Stimulated activated memory B cell treated with anti-CD40 and anti-IgM and Interleukin-4, amounts not matched to agents 10 μg/mL and 1 μg/mL and 100 μg/mL, for 72 hours (primary cell): ENCODE data around the gene DHRS4L2.
"Not testable (repeated sequence)": the region's sequence is repeated elsewhere in the genome, so short reads cannot be mapped to it uniquely, and the experiment has no call there.

Experiments
- ATAC-seq: fragments of 150-1000 bp; cut with Tn5 transposase; 2 replicates; pipeline ENCODE4 v1.10.0; 2021
- H3K27ac Mint-ChIP-seq: one replicate; pipeline ENCODE4 v1.8.0; 2022; ENCODE audit warnings: mild to moderate bottlenecking, mixed read lengths
- H3K27me3 Mint-ChIP-seq: one replicate; pipeline ENCODE4 v1.8.0; 2022; ENCODE audit warnings: mixed read lengths
- H3K36me3 Mint-ChIP-seq: one replicate; pipeline ENCODE4 v1.8.0; 2022; ENCODE audit warnings: mixed read lengths
- H3K4me1 Mint-ChIP-seq: one replicate; pipeline ENCODE4 v1.8.0; 2022; ENCODE audit warnings: mixed read lengths
- H3K4me3 Mint-ChIP-seq: one replicate; pipeline ENCODE4 v1.8.0; 2022; ENCODE audit warnings: mild to moderate bottlenecking, moderate library complexity, mixed read lengths
- H3K9me3 Mint-ChIP-seq: one replicate; pipeline ENCODE4 v1.8.0; 2022; ENCODE audit warnings: mixed read lengths

Gene DHRS4L2

GRCh38 chr14:23957913-23958569 is 30.7 kb upstream of the DHRS4L2 start:
- not testable (repeated sequence) for H3K9me3 Mint-ChIP-seq, ATAC-seq, H3K27ac Mint-ChIP-seq, H3K27me3 Mint-ChIP-seq, H3K4me3 Mint-ChIP-seq
- Mint-ChIP-seq H3K36me3 (peaks cover 21% of the 10 kb centered on the region), H3K4me1 (peaks cover 14% of the 10 kb centered on the region)

GRCh38 chr14:23960899-23961298 is 27.8 kb upstream of the DHRS4L2 start:
- H3K27ac Mint-ChIP-seq, H3K27me3 Mint-ChIP-seq, H3K4me3 Mint-ChIP-seq, ATAC-seq, H3K4me1 Mint-ChIP-seq, H3K9me3 Mint-ChIP-seq: not testable (repeated sequence)
- H3K36me3 Mint-ChIP-seq = peaks cover 17% of the 10 kb centered on the region

GRCh38 chr14:23961704-23962103 is 27.0 kb upstream of the DHRS4L2 start:
- H3K4me3 Mint-ChIP-seq, ATAC-seq, H3K9me3 Mint-ChIP-seq, H3K27me3 Mint-ChIP-seq, H3K36me3 Mint-ChIP-seq, H3K27ac Mint-ChIP-seq: not testable (repeated sequence)
- peaks cover 11% of the 10 kb centered on the region for H3K4me1 Mint-ChIP-seq

GRCh38 chr14:23969130-23969480 is 19.6 kb upstream of the DHRS4L2 start:
- peaks cover 18% of the 10 kb centered on the region for H3K4me1 Mint-ChIP-seq
- H3K27ac Mint-ChIP-seq, H3K4me3 Mint-ChIP-seq, H3K9me3 Mint-ChIP-seq, ATAC-seq, H3K36me3 Mint-ChIP-seq, H3K27me3 Mint-ChIP-seq: not testable (repeated sequence)

- H3K9me3 Mint-ChIP-seq, H3K36me3 Mint-ChIP-seq, H3K27ac Mint-ChIP-seq, H3K27me3 Mint-ChIP-seq: not testable (repeated sequence)
- Mint-ChIP-seq H3K4me3 (peak overlapping the region; percentile 38), H3K4me1 (peaks cover 23% of the 10 kb centered on the region)
- peak; percentile 90 for ATAC-seq
Measured at GRCh38 chr14:23969481-23970282, 19.0 kb upstream of the DHRS4L2 start.

DNA sequence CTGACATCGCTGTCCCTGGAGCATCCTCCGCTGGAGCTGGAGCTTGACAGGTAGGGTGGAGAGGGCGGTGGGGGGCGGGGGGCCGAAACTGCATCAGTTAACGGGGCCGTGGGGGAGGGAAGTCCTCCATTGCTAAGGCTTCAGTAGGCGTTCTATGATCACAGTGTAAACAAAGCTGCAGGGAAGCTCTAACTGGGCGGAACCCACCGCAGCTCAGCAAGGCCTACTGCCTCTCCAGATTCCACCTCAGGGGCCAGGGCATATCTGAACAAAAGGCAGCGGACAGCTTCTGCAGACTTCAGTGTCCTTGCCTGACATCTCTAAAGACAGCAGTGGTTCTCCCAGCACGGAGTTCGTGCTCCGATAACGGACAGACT is 18.5 kb upstream of the DHRS4L2 start:
- H3K27me3 Mint-ChIP-seq, H3K36me3 Mint-ChIP-seq, H3K27ac Mint-ChIP-seq, H3K9me3 Mint-ChIP-seq, H3K4me3 Mint-ChIP-seq: not testable (repeated sequence)
- H3K4me1 Mint-ChIP-seq = peaks cover 29% of the 10 kb centered on the region
- peak; percentile 34 for ATAC-seq

- H3K36me3 Mint-ChIP-seq, H3K9me3 Mint-ChIP-seq, H3K27me3 Mint-ChIP-seq, ATAC-seq, H3K4me3 Mint-ChIP-seq, H3K27ac Mint-ChIP-seq: not testable (repeated sequence)
- H3K4me1 Mint-ChIP-seq = peaks cover 14% of the 10 kb centered on the region
Measured at GRCh38 chr14:23973178-23973577, 15.6 kb upstream of the DHRS4L2 start.

DNA sequence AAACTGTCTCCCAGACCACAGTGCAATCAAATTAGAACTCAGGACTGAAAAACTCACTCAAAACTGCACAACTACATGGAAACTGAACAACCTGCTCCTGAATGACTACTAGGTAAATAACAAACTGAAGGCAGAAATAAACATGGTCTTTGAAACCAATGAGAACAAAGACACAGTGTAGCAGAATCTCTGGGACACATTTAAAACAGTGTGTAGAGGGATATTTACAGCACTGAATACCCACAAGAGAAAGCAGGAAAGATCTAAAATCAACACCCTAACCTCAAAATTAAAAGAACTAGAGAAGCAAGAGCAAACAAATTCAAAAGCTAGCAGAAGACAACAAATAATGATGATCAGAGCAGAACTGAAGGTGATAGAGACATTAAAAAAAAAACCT is 14.7 kb upstream of the DHRS4L2 start:
- not testable (repeated sequence) for ATAC-seq, H3K4me3 Mint-ChIP-seq, H3K9me3 Mint-ChIP-seq, H3K27me3 Mint-ChIP-seq, H3K36me3 Mint-ChIP-seq, H3K27ac Mint-ChIP-seq
- H3K4me1 Mint-ChIP-seq = peaks cover 14% of the 10 kb centered on the region

DNA sequence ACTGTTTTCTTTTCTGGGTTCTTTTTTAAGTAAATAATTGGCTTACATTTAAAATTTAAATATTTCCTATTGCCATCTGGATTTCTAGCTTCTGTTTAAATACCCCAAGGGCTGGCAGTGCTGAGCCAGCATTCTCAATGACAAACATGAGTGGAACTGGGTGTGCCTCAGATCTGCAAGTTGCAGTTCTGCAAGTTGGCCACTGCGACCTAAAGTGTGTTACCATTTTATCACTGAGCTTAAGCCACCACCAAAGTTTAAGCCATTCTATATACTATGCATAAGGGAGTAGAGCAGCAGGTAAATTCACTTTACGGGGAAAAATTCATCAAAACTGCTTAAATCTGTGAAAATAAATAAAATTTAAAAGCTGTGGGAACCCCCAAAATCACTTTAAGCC is 11.5 kb upstream of the DHRS4L2 start:
- peak; percentile 61 for ATAC-seq
- not testable (repeated sequence) for H3K27me3 Mint-ChIP-seq, H3K9me3 Mint-ChIP-seq, H3K36me3 Mint-ChIP-seq, H3K27ac Mint-ChIP-seq, H3K4me3 Mint-ChIP-seq
- H3K4me1 Mint-ChIP-seq = peaks cover 20% of the 10 kb centered on the region

DNA sequence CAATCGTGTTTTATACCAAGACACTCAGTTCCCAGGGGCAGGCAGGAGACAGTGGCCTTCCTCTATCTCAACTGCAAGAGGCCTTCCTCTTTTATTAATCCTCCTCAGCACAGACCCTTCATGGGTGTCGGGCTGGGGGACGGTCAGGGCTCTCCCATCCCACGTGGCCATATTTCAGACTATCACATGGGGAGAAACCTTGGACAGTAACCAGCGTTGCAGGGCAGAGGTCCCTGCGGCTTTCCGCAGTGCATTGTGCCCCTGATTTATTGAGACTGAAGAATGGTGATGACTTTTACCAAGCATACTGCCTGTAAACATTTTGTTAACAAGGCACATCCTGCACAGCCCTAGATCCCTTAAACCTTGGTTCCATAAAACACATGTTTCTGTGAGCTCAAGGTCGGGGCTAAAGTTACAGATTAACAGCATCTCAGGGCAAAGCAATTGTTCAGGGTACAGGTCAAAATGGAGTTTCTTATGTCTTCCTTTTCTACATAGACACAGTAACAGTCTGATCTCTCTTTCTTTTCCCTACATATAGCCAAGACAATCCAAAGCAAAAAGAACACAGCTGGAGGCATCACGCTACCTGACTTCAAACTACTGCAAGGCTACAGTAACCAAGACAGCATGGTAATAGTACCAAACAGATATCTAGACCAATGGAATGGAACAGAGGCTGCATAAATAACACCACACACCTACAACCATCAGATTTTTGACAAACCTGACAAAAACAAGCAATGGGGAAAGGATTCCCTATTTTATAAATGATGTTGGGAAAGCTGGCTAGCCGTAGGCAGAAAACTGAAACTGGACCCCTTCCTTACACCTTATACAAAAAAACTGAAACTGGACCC is 6.5 kb upstream of the DHRS4L2 start:
- H3K27ac Mint-ChIP-seq, H3K27me3 Mint-ChIP-seq, H3K9me3 Mint-ChIP-seq, ATAC-seq, H3K4me3 Mint-ChIP-seq, H3K4me1 Mint-ChIP-seq: not testable (repeated sequence)
- H3K36me3 Mint-ChIP-seq = peaks cover 13% of the 10 kb centered on the region

DNA sequence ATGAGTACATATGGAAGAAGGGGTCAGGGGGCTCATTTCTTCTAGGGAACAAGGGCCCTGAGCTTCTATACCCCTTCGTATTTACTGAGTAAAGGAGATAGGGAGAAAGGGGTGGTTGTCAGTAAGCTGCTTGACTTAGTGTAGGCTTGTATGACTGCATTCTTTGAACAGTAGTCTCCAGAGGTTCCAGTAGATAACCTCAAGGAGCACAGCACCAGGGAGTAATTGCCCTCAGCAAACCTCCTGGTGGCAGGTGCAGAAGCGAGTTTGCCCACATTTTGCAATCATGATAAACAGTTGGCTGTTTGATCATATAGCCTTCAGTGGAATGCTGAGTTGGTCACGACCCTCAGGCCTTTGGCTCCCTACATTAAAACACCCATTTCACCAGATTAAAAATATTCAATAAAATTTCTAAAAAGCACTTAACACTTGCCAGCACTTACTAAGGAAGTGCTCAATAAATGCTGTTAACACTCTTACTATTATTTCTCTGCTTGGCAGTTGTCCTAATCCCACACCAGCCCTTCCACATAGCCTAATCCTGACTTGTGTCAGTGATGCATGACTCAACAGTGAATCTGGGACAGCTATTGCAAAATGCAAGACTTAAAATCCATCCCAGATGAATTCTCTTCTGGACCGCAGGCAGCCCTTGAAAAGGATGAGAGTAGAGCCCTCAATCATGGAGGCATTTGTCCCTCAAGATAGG is 3.7 kb upstream of the DHRS4L2 start:
- H3K4me1 Mint-ChIP-seq = peaks cover 27% of the 10 kb centered on the region
- H3K27ac Mint-ChIP-seq = no peak overlapping the region

GRCh38 chr14:23988223-23988606 is 514 bp upstream of the DHRS4L2 start:
- peak overlapping the region; percentile 82 for H3K4me3 Mint-ChIP-seq
- not testable (repeated sequence) for H3K27me3 Mint-ChIP-seq, ATAC-seq, H3K9me3 Mint-ChIP-seq, H3K36me3 Mint-ChIP-seq
- H3K4me1 Mint-ChIP-seq = peaks cover 20% of the 10 kb centered on the region
- H3K27ac Mint-ChIP-seq = peak overlapping the region; percentile 80

More for the DNA sequence above, 3.7 kb upstream of the DHRS4L2 start:
- no peaks in the 10 kb centered on the region for H3K27me3 Mint-ChIP-seq
- H3K36me3 Mint-ChIP-seq = peaks cover 13% of the 10 kb centered on the region
- no peaks in the 10 kb centered on the region for H3K9me3 Mint-ChIP-seq
- no peak for ATAC-seq
- H3K4me3 Mint-ChIP-seq = no peak overlapping the region

GRCh38 chr14:23989734-23990445 is 1.2 kb downstream of the DHRS4L2 start:
- Mint-ChIP-seq H3K27ac (peak overlapping the region; percentile 80), H3K4me1 (peaks cover 20% of the 10 kb centered on the region), H3K4me3 (peak overlapping the region; percentile 82)
- H3K27me3 Mint-ChIP-seq, ATAC-seq, H3K36me3 Mint-ChIP-seq, H3K9me3 Mint-ChIP-seq: not testable (repeated sequence)

DNA sequence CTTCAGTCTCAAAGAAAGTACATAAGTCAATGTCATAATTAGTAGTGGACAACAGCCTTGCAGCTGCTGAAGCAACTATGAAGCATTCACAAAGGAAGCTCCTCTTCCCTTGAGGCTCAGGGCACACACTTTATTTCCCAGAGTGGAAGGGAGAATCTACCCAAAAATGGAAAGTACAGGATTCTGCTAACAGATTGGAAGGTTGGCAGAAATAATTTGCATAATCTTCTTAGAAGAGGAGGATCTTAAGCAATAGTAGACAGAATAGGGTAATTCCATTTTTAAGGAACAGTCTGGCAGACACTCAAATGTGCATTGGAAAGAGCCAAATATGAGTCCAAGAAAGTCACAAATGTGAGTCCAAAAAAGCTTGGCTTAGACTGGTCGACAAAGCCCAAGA is 2.2 kb downstream of the DHRS4L2 start:
- not testable (repeated sequence) for H3K9me3 Mint-ChIP-seq, H3K27me3 Mint-ChIP-seq, ATAC-seq, H3K27ac Mint-ChIP-seq, H3K36me3 Mint-ChIP-seq, H3K4me3 Mint-ChIP-seq
- H3K4me1 Mint-ChIP-seq = peaks cover 20% of the 10 kb centered on the region

DNA sequence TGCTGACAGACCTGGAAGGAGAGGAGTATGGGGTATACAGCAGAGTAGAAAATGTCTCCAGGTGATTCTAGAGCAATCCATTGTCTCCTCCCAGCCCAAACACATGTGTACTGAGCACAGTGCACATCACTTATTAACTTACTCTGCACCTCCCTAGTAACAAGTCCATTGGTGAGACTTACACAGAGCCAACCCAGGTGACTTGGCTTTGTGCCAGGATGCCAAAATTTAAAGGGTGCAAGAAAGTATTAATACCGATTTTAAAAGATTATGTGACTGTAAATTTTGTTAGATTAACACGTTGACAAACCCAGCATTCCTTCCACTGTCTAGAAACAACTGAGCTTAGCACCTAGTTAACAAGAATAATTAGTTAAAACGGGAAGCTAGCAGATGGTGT is 4.3 kb downstream of the DHRS4L2 start:
- not testable (repeated sequence) for H3K36me3 Mint-ChIP-seq, H3K4me3 Mint-ChIP-seq, H3K9me3 Mint-ChIP-seq, ATAC-seq, H3K27me3 Mint-ChIP-seq, H3K27ac Mint-ChIP-seq
- H3K4me1 Mint-ChIP-seq = peaks cover 19% of the 10 kb centered on the region
